GM18861 (cell line): ENCODE data around the gene DEAF1.
"Not testable (repeated sequence)": the region's sequence is repeated elsewhere in the genome, so short reads cannot be mapped to it uniquely, and the experiment has no call there.

ENCODE experiments used
- ATAC-seq: cut with Tn5 transposase; IDR thresholded peaks from one replicate; pipeline ENCODE4 v1.9.1; 2021; ENCODE audit not compliant: unreplicated experiment

The DEAF1 gene

DNA sequence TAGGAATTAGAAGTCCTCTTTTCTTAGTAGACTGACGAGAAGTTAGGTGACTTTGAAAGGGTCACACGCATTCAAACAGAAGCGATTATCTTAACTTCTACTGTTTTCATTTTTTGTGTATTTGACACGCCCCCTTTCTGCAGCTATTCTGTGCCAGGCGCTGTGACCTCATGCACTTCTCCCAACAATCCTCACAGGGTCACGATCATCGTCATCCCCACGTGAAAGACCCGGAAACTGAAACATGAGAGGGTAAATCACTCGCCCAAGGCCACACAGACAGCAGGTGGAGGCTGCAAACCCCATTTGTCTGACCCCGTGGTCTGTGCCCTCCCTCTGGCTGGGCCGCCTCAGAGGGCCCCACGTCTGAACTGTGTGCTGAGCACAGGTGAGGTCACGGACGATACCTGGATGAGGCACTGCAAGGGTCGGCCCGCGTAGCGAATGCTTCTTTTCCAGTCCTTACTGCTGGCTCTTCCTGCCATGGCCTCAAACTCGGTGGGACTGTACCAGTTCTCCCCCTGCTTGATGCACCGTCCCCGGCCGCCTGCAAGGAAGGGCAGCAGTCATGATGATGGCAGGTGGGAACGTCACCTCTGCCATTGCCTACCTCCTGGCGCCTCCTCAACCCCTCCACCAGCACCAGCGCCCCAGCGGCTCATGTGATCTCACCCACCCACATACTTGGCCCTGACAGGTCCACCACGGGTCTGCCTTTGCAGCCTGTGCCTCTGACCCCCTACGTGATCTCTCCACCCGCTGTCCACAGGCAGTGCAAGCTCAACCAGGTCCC lies 8.4 kb downstream of the DEAF1 start:
- ATAC-seq = no peak

GRCh38 chr11:680970-681369 lies 14.1 kb downstream of the DEAF1 start:
- no peak for ATAC-seq

DNA sequence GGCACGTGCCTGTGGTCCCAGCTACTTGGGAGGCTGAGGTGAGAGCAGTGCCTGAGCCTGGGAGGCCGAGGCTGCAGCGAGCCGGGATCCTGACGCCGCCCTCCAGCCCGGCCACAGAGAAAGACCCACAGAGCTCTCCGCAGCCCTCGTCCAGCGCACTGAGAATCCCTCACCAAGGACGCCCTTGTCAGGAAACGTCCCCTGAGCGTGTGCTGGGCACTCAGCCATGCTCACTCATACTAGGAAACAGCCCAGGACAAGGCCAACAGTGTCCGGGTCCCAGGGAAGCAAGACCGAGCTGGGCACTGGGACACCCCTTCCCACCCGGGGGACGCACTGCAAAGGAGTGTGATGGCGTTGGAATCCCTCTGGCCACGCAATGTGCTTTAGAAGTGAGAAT lies 14.5 kb downstream of the DEAF1 start:
- ATAC-seq = no peak

- ATAC-seq = no peak
Measured at GRCh38 chr11:679271-680207, 15.5 kb downstream of the DEAF1 start.

DNA sequence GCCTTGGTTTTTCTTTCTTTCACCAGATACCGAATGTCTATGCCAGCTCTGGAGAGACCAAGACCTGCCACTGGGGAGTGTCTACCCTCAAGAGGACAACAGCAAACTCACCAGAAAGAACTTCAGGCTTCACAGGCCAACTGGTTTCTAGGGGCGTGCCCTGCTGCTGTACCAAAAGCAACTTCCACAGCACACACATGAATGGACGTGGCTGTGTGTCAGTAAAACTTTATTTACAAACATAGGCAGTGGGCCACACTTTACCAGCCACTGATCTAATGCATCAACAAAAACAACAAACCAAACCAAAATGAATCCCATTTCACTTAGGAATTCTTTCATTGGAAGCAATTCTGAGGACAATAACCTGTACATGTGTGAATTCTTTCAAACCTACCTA lies 16.7 kb downstream of the DEAF1 start:
- ATAC-seq = no peak

DNA sequence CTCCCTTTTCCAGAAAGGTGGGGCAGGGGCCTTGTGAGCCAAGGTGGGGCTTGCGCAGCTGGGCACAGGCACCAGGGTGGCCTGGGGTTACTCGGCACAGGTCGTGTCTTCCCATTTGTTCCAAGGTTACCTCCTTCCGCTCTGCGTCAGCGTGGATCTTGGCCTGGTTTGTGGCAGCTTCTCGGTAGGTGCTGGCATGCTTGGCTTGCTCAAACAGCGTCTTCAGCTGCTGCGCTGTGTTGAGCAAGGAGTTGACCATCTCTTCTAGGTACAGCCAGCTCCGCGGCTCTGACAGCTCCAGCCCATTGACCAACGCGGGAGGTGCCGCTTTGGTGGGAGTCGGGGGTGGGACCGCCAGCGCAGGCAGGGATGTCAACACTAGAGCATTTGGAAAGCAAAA lies 20.6 kb downstream of the DEAF1 start:
- no peak for ATAC-seq

DNA sequence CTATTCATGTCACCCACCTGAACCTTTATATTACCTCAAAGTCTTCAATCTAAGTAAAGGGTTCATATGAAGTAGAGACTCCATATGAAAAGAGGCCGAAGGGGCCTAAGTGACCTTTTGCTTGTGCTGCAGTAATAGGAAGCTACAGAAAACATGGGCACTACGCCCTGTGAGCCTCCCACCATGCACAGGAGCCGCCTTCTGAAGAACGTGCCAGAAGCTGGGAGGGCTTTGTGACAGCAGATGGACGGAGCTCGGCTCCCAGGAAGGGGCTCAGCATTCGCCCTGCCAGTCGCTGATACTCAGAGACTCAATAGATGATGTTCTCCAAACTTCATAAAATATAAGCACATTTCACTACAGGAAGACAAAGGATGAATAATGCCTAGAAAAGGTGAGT lies 21.2 kb downstream of the DEAF1 start:
- no peak for ATAC-seq

- no peak for ATAC-seq
Measured at GRCh38 chr11:665704-666281, 29.2 kb downstream of the DEAF1 start.

GRCh38 chr11:665062-665703 lies 29.8 kb downstream of the DEAF1 start:
- ATAC-seq = no peak

GRCh38 chr11:662689-663274 lies 32.2 kb downstream of the DEAF1 start:
- ATAC-seq = no peak

DNA sequence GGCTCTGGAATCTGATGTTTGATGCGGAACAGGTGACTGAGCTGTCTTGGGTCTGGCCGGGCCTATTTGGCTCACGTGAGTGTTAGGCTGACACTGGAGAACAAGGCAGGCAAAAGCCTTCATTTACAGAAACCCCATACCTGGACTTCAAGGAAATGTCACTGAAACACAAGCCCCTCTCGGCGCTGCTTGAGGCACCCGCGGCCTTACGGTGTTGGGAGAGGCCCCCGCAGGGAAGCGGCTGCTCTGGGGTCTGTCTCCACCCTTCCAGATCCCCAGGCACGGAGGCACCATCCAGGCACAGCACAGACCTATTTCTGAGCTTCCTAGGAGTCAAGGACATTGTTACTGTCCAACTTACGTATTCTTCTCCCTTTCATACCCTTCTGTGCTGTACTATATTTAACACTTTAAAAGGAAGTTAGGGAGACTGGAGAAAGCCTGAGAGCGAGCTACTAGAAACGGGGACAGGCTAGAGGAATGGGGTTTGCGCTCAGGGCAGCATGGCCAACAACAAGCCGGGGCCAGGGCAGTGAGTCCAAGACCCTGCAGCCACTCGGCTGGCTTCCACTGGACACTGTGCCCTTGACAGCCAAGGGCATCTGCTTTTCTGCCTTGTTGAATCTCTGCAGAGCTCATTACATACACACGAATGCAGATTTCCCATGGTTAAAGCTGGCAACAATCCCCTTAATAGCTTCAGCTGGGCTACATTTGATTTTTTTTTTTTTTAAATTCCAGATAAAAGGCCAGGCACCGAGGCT lies 34.2 kb downstream of the DEAF1 start:
- no peak for ATAC-seq

DNA sequence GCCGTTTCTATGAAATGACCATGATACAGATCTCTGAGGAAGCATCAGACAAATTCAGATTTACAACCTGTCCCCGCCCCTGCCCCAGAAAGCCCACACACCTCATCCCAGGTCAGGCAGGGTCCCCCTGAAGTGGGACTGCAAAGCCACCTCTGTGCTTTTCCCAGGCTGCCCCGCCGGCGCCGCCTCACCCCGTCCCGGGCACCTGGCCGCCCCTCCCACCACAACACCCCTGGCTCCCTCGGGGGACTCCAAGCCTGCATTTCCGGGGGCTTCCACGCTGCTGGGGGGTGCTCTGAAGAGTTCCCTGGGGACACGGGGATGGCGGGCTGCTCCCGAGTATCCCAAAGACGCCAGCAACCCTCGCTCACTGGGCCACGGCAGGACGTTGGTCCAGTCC lies 34.7 kb downstream of the DEAF1 start:
- no peak for ATAC-seq

DNA sequence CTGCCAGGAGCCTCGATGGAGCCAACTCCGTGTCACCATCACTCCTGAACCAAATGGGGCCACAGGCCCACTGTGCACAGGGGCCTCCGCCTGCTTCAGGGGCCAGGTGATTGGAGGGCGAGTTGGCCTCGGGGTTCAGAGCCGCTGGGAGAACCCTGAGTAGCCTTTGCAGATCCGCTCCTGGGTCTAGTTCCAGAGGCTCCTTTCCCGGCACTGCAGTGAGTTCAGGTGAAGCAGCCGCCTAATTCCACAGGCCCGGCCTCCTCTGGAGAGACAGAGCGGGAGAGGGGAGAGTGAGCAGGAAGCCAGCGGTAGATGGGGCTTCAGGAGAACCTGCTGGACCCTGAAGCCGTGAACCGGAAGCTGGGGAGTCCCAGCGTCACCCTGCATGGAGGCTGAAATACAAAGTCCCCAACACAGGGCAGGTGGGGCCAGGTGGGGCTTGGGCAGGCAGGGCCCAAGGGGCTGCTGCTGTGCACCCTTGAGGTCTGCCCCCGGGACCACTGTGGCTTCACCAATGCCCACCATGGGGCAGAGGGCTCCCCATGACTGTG lies 35.4 kb downstream of the DEAF1 start:
- no peak for ATAC-seq

- ATAC-seq = no peak
Measured at GRCh38 chr11:657691-658126, 37.3 kb downstream of the DEAF1 start.

- ATAC-seq = no peak
Measured at GRCh38 chr11:656866-657265, 38.2 kb downstream of the DEAF1 start.

- ATAC-seq = no peak
Measured at GRCh38 chr11:656426-656825, 38.6 kb downstream of the DEAF1 start.

DNA sequence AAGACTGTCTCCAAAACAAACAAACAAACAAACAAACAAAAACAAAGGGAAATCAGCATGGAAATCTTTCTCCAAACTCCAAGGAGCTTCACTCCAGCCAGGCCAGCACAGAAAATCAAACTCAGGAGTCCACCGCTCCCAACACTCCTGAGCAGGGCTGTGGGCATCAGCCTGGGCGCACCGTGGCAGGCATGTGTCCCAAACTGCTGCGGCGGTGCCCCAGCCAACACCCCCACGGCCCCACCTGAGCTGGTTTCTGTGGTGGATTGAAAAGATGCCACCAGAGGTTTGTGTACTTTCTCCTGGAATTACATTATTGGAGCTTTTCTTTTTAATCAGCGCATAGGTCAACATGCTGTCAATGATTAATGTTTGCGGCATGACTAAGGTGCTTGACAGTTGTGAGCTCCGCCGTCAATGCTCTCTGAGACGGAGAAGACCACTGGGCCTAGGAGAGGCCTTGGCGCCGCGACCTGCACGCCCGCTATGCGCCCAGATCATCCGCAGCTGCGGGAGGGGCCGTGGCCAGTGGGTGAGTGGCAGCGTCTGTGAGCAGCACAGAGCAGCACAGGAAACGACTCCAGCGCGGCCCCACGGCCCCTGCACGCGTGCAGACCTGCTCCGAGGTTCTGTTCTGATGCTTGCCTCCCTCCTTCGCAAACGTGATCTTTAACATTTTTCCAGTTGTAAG lies 39.8 kb downstream of the DEAF1 start:
- no peak for ATAC-seq

DNA sequence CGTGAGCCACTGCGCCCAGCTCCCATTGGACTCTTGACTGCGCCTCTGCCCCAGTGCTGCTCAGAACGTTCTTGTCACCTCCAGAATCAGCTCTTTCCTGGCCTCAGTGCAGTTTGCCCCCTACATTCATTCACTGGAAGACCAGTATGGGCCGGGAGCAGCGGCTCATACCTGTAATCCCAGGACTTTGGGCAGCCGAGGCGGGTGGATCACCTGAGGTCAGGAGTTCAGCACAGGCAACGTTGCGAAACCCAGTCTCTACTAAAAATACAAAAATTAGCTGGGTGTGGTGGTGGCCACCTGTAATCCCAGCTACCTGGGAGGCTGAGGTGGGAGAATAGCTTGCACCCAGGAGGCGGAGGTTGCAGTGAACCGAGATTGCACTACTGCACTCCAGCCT lies 40.6 kb downstream of the DEAF1 start:
- ATAC-seq = not testable (repeated sequence)

GRCh38 chr11:653837-654236 lies 41.2 kb downstream of the DEAF1 start:
- no peak for ATAC-seq
